EH (cell line): ENCODE measurements around the gene ATP10B.
"Not testable (repeated sequence)": the region's sequence is repeated elsewhere in the genome, so short reads cannot be mapped to it uniquely, and the experiment has no call there.

Experiments used
- DNase-seq: peaks from one replicate; pipeline ENCODE4 v3.0.0-alpha.2; 2015; ENCODE audit warnings: low read depth

ATP10B gene

DNA sequence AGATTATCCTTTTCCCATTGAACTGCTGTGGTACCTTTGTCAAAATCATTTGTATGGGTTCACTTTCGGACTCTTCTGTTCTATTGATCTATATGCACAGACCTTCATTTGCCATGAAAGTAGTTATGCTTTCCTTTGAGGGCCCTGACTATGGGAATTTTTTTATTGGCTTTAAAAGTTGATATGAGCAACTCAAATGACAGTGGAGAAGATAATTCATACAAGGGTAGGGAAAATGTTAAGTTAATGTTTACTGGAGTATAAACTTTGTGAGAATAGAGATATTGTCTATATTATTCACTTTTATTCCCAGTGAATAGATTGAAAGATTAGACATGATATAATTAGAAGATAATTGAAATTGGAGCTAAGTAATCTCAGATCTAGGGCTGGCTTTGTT is 94.8 kb downstream of the ATP10B start:
- DNase-seq, result no peak

DNA sequence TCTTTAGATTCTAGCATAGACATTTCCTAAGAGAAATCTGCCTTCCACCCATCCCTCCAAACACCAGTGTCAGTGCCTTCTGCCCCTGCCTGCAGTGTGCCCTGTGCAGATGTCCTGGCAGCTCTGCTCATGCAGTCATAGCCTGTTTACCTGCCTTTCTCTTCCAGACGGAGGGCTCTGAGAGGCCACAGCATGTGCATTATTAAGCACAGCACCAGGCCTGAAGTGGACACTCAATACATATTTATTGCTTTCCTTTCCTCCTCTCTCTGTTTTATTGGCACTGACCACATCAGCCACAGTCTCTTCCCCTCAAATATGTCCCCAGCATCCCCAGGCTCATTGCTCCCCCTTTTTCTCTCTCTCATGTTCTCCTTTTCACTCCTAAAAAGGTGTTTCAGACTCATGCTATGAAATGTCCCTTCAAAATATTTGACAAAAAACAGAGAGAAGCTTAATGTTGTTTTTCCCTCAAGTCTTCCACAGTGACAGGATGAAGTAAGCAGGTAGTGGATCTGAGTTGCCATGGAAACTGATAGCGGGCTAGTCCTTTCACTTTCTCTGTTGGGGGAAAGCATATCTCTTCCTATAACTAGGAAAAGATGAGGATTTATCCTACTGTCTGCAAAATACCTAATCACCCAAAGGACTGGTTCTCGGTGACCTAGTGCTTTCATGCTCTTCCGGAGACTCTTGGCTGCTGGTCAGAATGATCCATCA is 100.9 kb downstream of the ATP10B start:
- no peak for DNase-seq

DNA sequence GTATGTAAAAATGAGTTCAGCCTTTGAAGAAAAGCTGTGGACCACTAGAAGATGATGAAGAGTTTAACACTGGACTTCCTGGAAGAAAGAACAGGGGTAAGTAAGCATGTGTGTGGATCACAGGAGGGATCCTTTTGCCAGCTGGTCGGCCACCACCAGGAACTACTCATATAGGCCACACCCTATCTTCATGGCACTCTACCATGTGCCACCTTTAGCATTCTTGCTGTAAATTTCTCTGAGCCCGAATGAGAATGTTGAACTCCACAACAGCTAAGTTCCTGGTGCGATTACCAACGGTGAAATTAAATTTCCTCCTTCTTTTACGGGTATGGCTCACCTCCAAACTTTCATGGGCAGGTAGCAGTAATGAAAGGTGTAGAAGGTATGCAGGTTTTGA is 102.3 kb downstream of the ATP10B start:
- DNase-seq, result no peak

DNA sequence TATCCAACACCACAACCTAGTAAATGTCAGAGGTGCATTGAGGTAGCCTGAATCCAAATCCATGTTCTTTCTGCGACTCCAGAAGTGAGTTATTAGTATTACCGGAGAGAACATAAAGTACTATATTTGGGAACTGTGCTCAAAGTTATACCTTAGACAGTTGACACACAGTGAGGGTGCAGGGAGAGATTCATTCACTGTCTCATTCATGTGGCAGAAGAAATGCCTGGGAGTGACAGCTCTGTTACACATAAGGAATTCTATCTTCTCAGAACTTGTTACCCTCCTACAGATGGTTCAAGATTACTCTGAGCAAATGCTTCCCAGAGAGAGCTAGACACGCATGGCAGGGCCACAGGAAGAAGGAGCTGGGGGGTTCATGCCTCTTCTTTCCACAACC is 103.0 kb downstream of the ATP10B start:
- no peak for DNase-seq

DNA sequence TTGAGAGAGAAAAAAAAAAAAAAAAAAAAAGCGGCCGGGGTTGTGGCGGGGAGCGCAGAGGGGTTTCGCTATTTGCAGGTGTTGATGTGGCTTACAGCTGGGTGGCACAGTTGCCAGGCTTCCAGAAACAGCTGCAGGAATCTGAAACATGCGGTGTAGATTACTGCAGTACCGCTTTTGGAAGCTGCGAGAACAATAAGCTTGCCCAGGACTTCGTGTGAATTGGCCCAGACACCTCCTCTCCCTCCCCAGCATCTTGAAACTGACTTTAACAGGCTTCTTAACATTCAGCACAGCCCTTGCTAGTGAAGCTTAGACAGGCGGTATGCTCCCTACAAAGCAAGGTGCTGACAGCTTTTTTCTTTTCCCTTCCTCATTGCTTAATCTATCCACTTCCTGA is 104.0 kb downstream of the ATP10B start:
- DNase-seq, result no peak

DNA sequence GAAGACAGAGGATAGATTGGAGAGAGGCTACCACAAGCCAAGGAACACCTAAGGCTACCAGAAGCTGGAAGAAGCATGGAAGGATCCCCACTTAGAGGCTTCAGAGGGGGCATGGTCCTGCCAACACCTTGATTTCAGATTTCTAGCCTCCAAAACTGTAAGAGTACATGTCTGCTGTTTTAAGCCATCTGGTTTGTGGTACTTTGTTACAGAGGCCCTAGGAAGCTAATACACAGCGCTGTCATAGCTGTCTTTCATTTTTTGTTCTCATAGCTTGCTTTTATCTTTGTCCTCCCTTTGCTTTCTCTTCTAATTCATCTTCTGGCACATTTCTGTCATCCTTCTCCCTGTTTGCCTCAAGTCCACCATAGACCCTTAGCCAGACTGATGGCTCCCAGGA is 104.5 kb downstream of the ATP10B start:
- no peak for DNase-seq

DNA sequence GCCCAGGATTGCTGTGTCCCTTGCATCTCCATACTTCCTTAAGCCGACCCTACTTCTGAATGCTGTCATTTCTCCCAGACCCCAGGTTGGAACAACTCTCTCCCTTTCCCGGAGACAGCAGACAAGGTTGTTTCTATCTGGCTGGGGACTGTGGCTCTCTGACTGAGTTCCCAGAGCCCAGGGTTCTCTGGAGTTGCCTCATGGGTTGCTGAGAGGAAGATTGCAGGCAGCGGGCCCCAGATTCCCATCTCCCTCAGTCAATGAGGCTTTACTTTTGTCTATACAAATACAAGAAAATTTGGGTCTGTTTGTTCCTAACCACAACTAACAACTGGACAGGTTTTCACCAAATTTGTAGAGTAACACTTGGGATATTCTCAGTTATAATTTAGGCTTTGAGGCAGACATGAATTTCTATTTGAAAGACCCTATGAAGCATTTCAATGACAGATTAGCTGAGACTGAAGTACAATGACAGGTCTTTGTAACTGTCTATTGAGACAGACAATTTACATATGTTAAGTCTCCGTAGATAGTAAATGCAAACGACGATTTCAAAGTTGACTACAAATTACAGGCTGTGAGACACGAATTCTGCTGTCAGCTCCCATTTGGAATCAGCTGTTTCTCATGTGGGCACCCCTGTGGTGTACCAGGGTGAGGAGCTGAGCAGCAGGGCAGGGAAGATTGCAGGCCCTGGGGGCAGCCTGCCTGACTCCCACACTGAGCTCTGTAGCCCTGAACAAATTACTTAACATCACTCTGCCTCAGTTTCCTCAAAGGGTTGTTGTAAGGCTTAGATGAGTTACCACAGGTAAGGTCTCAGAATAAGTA is 107.5 kb downstream of the ATP10B start:
- no peak for DNase-seq

DNA sequence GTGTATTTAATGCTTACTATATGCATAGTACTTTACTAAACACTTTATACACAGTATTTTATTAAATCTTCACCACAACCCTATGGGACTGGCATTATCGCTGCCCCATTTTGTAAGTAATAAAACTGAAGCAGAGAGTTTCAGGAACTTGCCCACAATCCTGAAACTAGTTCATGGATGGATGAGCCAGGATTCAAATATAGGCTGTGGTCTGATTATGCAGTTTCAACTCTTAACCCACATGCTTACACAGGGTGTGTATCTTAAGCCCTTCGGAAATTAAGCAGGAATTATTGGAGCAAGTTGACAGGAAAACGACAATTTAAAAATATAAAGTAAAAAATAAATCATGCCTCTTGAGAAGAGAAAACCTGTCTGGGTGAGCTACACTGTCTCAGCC is 109.0 kb downstream of the ATP10B start:
- DNase-seq, result no peak

DNA sequence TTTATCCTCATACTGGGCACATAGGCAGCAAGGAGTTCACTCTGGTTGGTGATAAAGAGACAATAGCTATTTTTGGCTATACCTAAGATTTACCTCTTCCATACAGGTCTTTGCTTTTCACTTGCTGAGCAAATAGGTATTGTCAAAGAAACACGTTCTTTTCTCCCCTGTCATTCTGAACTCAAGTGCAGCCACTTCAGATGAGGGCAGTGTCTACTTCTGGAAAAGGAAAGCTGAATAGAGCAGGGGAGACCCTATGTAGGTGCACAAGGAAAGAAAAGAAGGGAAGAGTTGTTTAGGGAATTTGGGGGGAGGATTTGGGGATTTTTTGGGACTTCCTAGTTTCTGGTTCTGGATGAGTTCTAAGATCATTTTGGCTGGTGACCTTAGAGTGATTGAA is 109.6 kb downstream of the ATP10B start:
- DNase-seq, result no peak

DNA sequence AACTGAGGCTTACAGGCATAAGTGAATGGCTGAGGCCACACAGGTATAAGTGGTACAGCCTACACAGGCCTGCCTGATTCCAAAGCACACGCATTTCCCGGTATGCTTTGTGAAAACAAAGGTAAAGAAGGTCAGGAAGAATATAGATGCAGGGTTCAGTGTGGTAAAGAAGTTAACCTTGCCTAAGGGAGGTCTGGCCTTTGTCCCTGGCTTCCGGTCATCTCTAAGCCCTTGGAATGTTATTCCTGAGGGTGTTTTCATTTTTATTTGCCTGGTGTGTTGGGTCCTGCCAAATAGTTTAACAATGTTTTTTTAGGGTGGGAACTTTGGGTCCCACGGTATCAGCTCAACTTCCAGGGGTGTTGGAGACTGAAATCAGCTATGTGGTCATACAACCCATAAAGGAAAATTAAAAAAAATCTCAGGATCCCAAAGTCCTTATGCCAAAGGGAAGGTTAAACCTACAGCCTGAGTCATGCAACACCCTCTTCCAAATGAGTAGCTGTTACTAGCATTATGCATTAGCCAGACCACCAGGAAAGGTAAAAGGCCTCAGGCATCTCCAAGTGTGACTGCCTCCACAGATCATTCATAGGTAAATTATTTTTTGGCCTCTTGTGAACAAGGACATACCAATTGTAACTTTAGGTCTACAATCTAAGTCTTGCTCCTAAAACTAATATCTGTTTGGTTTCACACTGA is 124.6 kb downstream of the ATP10B start:
- DNase-seq, result no peak

DNA sequence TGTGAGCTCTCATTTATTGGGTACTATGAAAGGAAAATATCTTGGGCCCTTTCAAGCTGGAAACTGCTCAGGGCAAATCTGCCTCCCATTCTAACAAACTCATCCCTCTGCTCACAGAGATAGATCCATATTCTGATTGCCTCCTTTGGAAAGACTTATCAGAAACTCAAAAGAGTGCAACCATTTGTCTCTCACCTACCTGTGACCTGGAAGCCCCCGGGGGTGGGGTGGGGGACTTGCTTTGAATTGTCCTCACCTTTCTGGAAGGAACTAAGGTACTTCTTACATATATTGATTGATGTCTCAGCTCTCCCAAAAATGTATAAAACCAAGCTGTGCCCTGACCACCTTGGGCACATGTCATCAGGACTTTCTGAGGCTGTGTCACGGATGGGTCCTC is 125.3 kb downstream of the ATP10B start:
- no peak for DNase-seq

DNA sequence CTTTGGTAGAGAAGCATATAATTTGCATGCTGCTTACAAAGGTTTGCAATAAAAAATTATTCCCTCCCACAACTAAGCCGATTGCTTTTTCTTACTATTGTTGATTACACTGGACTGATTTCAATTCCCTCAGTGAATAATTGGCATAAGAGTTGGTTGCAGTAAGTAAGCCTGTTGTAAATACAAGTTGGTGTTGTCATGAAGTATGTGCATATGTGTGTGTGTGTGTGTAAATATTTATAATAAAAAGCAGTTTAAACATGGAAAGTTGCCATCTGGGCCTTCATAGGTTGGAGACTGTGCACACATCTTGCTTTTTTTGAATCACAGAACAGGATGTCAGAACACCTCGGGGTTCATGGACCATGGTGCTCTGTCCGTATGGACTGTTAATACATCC is 131.2 kb downstream of the ATP10B start:
- DNase-seq, result no peak

DNA sequence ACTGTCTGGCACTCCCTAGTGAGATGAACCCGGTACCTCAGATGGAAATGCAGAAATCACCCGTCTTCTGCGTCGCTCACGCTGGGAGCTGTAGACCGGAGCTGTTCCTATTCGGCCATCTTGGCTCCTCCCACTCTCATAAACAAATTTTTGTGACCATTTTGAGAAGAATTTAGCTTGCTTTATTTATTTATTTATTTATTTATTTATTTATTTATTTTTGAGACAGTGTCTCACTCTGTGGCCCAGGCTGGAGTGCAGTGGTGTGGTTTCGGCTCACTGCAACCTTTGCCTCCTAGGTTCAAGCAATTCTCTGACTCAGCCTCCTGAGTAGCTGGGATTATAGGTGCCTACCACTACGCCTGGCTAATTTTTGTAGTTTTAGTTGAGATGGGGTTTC is 136.5 kb downstream of the ATP10B start:
- not testable (repeated sequence) for DNase-seq

DNA sequence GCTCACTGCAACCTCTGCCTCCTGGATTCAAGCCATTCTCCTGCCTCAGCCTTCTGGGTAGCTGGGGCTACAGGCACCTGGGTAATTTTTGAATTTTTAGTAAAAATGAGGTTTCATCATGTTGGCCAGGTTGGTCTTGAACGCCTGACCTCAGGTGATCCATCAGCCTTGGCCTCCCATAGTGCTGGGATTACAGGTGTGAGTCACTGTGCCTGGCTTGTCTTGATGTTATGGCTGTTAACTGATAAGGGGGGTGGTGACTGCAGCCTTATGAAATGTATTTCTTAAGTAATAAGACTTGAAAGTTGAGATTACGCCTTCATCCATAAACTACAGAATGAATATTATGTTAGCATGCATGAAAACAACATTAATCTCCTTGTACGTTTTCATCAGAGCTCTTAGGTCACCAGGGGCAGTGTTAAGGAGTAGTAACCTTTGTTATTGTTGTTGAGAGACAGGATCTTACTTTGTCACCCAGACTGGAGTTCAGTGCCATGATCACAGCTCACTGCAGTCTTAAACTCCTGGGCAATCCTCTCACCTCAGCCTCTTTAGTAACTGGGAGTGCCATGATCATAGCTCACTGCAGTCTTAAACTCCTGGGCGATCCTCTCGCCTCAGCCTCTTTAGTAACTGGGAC is 148.3 kb downstream of the ATP10B start:
- DNase-seq, result no peak

DNA sequence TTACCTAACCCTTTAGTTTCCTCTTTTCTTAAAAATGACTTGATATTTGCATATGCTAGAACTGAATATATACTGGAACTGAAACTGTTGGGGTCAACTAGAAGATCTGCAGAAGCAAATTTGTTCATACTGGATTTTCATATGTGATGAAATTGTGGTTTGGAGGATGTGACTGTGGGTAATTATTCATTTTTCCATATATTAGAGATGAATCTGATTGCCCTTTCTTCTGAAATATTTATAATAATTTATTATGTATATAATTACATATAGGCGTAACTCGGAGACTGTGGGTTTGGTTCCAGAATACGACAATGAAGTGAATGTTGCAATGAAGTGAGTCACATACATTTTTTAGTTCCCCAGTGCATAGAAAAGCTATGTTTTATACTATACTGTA is 149.1 kb downstream of the ATP10B start:
- no peak for DNase-seq

DNA sequence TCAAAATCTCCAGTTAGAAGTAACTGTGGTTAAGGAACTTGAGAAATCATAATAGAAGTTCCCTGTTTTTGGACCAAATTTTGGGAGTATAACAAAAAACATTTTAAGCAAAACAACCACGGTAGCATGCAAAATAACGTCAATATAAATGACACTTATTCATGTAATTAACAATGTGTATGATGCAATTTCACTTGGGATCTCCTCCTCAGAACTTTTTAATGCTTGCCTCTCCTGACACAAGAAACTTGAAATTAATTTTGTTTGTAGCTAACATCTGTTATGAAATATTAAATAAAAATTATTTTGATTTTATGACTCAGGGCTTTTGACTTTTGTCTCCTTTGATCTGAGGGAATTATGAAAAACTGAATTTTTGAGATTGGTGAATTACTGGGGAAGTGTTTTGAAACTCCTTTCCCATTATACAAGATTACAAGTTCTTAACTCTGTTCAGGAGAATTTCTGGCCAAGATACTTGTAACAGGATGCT is 149.7 kb downstream of the ATP10B start:
- DNase-seq, result no peak

DNA sequence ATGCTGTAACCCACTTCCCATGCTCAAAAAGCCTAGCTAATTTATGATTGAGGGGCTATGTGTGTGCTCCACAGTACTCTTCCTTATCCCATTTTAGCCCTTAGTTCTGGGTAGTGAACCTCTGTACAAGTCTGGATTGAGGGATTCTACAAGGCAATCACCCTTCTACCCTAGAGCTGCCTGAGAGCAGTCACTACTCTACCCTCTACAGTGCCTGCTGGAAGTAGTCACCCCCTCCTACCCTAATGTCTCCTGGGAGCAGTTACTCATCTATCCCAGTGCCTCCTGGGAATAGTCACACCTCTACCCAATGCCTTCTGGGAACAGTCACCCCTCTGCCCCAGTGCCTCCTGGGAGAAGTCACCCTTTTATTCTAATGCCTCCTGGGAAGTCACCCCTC is 150.6 kb downstream of the ATP10B start:
- no peak for DNase-seq

DNA sequence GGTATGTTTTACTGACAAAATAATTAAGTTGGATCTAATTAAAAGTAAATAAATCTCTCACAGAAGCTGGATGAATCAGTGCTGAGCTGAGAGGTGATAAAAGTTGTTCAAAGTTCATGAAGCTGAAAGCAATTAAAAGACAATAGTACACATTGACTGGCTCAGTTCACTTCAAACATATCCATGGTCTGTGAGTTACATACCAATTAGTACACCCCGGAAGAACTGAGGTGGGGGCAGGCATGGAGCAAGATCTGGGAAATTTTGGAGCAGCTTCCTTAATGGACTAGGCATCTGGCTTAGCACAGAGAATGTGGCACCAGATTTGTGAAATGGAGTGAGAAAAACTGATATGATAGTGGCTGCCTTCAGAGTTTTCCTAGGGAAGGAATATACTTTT is 152.7 kb downstream of the ATP10B start:
- DNase-seq, result no peak

DNA sequence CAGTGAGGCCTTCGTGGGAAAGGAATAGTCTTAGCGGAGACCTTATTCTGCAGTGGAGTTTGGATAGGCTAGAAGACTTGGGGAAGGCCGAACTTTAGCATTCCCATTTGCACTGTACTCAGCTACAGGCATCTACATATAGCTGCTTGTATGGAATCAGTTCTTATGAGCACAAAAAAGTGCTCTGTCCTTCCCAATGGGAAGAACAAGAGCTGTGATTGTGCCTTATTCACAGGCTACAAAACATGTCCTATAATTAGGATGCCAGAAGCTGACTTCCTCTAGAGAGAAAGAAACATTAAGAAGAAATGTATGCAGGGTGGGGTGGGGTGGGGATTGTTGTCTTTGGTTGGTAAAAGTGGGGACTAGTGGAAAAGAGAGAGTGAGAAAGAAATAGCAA is 154.7 kb downstream of the ATP10B start:
- DNase-seq, result no peak

DNA sequence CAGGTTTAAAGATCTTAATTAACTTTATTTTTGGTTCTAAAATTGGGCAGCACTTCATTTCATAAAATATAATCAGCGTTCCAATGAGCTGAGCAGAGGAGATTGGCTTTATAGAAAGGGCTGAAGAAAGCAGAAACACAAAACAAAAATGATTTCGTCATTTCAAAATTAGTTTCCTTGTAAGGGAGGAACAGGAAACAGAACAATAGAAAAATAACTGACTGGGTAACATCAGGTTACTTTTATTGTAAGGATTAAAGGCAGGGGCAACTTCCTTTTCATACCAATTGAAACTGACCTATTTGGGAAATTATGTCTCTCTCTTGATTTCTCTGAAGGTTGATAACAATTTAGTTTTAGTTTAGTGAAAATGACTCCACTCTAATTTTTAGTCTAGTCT is 157.1 kb downstream of the ATP10B start:
- no peak for DNase-seq

DNA sequence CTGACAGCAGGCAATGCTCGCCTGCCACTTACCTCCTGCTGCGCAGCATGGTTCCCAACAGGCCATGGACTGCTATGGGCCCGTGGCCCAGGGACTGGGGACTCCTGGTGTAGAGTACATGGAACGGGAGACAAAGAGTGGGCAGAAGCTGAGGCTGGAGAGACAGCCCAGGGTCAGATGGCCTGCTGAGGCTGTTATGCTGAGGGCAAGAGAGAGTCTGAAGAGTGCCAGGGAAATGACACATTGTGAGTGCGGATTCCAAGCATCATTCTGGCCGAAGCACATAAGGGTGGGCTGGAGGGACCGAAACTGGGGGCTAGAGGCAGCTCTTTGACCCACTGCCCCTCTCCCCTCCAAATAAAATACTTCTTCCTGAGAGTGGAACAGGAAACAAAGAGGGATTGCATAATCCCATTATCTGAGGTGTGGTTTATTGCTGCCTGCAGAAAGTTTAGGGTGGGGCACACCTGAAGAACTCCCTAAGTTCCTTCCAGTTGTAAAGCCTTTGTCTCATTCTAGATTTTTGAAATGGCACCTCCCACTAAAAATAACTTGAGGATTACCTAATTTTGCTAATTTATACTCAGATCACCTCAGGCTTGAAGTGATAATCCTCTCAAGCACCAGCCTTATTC is 158.1 kb downstream of the ATP10B start:
- DNase-seq, result no peak

DNA sequence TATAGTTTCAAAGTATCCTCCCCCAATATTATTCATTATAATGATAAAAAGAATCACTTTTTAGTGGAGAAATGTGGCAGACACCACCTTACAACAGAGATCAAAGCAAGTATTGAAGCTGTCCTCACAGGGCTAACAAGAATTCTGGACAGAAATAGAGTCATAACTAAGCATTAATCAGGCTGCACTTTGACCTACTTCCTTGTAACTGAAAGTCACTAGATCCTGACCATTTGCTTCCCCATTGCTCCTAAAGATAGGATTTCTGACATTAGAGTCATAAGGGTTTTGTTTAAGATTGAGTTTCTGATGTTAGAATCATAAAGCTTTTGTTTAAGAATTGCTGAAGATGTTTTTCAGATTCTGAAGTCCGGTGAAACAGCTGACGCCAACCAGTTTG is 159.7 kb downstream of the ATP10B start:
- no peak for DNase-seq
